Femur (tissue), 1 donor: Measurements from ENCODE around the gene TNFRSF9.

ENCODE experiments used
- DNase-seq: peaks from one replicate; pipeline ENCODE4 v3.0.0-alpha.2; 2017

TNFRSF9 gene

DNA sequence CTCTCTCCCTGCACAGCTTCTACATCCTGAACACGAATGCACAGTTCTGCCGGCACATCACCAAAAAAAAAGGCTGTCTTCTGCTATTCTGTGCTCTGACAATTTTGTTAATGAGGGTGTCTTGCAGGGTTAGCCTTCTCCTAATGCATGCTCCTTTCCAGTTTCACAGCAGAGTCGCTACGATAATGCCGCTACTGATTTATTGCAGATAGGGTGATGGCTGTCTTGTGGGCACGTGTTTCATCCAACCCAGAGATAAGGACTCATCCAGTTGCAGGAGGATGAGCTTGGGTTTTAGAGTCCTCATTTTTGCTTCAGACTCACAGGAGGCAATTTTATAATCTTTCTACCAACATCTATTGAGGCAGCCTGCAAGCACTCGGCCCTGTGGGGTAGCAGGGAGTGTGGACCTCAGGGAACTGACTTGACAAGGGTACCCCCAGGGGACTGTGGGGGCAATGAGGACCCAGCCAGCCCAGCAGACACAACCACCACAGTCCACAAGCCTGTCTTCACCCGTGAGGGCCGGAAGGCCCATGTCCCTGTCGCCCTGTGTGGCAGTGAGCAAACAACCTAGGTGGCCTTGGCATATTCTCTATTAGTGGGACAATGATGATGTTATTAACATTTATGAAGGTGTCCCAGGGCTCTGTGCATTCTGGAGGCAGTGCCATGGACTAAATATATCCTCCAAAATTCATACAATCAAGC, 72.4 kb downstream of the TNFRSF9 start:
- no peak for DNase-seq

- no peak for DNase-seq
These were observed 74.7 kb downstream of the TNFRSF9 start for GRCh38 chr1:7865978-7866377.
